ENCODE measurements around the gene ETDC. TPM values are rescaled to one million over a fixed set of nuclear protein-coding genes. Genes with fewer than 3 reads are reported as not detected.

ETDC gene
- total RNA-seq, 4 donors from 2014 or later: not detected

GRCh38 chrX:135345107-135345589 lies 35.9 kb downstream of the ETDC start:
- intact Hi-C loops (cut with DNase I): no loop called here
- DNase-seq: no peak
- peaks cover 0 to 23% (median 0%) of the 10 kb centered on the region in 3 donors for H3K36me3 ChIP-seq
- WGBS, 2 donors: 21 to 39% methylated on average over 7 to 14 of the region's 18 CpGs
- peak overlapping the region; percentile 62 to 78 (median 70) for H3K4me3 ChIP-seq
- TF ChIP-seq POLR2A (IDR thresholded peaks at IDR 0.05) (no peak), CTCF (IDR thresholded peaks at IDR 0.05) (no peak)
- peaks cover 6 to 43% (median 14%) of the 10 kb centered on the region in 3 donors for H3K4me1 ChIP-seq
- H3K9me3 ChIP-seq: no peaks in the 10 kb centered on the region
- H3K27me3 ChIP-seq: no peaks in the 10 kb centered on the region
- H3K27ac ChIP-seq: peak overlapping the region; percentile 88 to 97 (median 96)

DNA sequence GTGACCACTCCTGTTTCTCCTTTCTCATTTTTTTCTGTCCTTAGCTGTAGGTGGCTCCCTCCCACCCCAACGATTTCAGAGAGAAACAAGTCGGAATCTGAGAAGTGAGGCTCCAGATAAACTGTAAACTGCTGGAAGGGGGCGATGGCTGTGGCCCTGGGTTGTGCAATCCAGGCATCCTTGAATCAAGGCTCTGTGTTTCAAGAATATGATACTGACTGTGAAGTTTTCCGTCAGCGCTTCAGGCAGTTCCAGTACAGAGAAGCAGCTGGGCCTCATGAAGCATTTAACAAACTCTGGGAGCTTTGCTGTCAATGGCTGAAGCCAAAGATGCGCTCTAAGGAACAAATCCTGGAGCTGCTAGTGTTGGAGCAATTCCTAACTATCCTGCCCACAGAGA lies 37.7 kb downstream of the ETDC start:
- DNase-seq: no peak
- H3K4me1 ChIP-seq: peaks cover 6 to 25% (median 6%) of the 10 kb centered on the region in 3 donors
- intact Hi-C loops (cut with DNase I): no loop called here
- H3K27me3 ChIP-seq: no peaks in the 10 kb centered on the region
- H3K4me3 ChIP-seq: no peak overlapping the region
- TF ChIP-seq CTCF (IDR thresholded peaks at IDR 0.05): no peak
- no peak for TF ChIP-seq POLR2A (IDR thresholded peaks at IDR 0.05)
- peaks cover 0 to 35% (median 0%) of the 10 kb centered on the region in 3 donors for H3K36me3 ChIP-seq
- no peaks in the 10 kb centered on the region for H3K9me3 ChIP-seq
- WGBS, 2 donors: 62 to 96% methylated on average over 4 to 5 of the region's 6 CpGs
- H3K27ac ChIP-seq: no peak overlapping the region

DNA sequence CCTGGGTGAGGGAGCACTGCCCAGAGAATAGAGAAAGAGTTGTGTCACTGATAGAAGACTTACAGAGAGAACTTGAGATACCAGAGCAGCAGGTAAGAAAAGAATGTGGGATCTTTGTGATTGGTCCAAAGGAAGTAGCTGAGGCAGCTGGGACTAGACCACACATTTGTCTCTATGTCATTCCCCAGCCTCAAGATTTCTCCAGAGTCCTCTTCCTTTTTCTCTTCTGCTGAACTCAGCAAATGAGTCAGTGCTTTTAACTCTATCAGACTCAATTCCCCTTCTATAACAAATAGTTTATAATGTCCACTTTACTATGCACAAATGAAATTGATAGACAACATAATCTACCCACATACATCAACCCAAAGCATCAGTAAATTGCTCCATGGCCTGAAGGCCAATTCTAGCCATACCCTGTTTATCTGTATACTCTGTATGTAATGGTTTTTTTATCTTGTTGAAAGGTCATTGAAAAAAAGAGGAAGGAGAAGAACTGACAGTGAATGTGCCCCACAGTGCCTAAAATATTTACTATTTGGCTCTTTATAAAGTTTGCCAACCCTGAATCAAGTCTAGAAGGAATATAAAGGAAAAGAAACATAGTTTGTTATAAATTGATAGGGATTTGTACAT lies 38.2 kb downstream of the ETDC start:
- Histone ChIP-seq H3K36me3 (peaks cover 0 to 35% (median 0%) of the 10 kb centered on the region in 3 donors), H3K4me3 (no peak overlapping the region), H3K27me3 (no peaks in the 10 kb centered on the region), H3K4me1 (peaks cover under 1 to 20% (median 3%) of the 10 kb centered on the region in 3 donors), H3K27ac (no peak overlapping the region), H3K9me3 (no peaks in the 10 kb centered on the region)
- intact Hi-C loops (cut with DNase I): no loop called here
- TF ChIP-seq CTCF (IDR thresholded peaks at IDR 0.05) (no peak), POLR2A (IDR thresholded peaks at IDR 0.05) (no peak)
- DNase-seq: no peak

DNA sequence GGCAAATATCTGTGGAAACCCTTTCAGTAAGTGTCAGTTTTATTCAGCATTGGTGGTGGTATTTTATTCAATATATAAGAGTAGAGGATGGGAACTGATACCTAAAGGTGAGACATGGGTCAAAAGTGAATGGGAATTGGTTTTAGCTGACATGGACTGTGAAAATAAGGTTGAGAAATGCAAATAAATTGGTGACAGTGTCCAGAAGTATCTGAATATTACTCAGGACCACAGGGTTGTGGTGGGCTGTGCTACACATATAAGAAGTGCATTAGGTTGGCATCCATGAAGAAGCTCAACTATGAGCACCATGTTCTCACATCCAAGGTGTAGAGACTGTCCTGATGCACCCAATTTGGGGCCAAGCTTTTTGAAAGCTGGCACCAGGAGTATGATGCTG lies 45.0 kb downstream of the ETDC start:
- TF ChIP-seq POLR2A (IDR thresholded peaks at IDR 0.05) (no peak), CTCF (IDR thresholded peaks at IDR 0.05) (no peak)
- Histone ChIP-seq H3K27ac (no peak overlapping the region), H3K4me3 (no peak overlapping the region), H3K36me3 (peaks cover 0 to 20% (median 0%) of the 10 kb centered on the region in 3 donors), H3K4me1 (no peaks in the 10 kb centered on the region), H3K9me3 (no peaks in the 10 kb centered on the region), H3K27me3 (no peaks in the 10 kb centered on the region)
- intact Hi-C loops (cut with DNase I): no loop called here
- no peak for DNase-seq

Other genes starting within 250 kb of the ETDC start
- 1 to 10 TPM in 3 of 4 donors, under 1 TPM in 1; 0.57 to 1.9 (median 1.5) TPM for gene SMIM10L2B, start 210.8 kb upstream of the ETDC start, total RNA-seq
- not detected for gene ETDB, start 189.0 kb upstream of the ETDC start, total RNA-seq
- gene CT55, start 138.1 kb upstream of the ETDC start, total RNA-seq: not detected
- gene ETDA, start 57.4 kb upstream of the ETDC start, total RNA-seq: not detected
- 1 to 10 TPM; 3.3 to 6.9 (median 6.1) TPM for gene ZNF75D, start 34.6 kb downstream of the ETDC start, total RNA-seq
- 1 to 10 TPM in 3 of 4 donors, under 1 TPM in 1; 0.95 to 7.1 (median 3.5) TPM for gene ZNF449, start 35.3 kb downstream of the ETDC start, total RNA-seq
- 1 to 10 TPM in 2 of 4 donors, under 1 TPM in 2; 0.35 to 2.7 (median 1.6) TPM for gene SMIM10L2A, start 112.5 kb downstream of the ETDC start, total RNA-seq
- 10 to 100 TPM in 1 of 4 donors, 1 to 10 TPM in 3; 4.3 to 14.9 (median 6.4) TPM for gene INTS6L, start 211.2 kb downstream of the ETDC start, total RNA-seq